Gastrocnemius medialis (tissue), 4 donors: ENCODE measurements around the gene FAM234A.

Experiments
- POLR2A ChIP-seq, 2 donors: fragments of 450-650 bp; IDR thresholded peaks; one replicate each; pipeline ENCODE4 v1.6.1; 2017; ENCODE audit warnings: antibody characterized with exemption in 2 of 2, mild to moderate bottlenecking in 2 of 2, moderate library complexity in 2 of 2
- TF ChIP-seq, protein P1 (sequence below), 5 experiments: fragments of 450-650 bp in 3 of 5; fragments of 200-600 bp in 2 of 5; sonication (generic) in 2 of 5; IDR thresholded peaks in 4 of 5; conservative IDR thresholded peaks in 1 of 5; 1 replicate in 4 of 5; 2 replicates in 1 of 5; pipeline ENCODE4 v1.5.1; 2016 to 2019; ENCODE audit warnings: antibody characterized with exemption in 5 of 5, mild to moderate bottlenecking in 3 of 5, moderate library complexity in 3 of 5

DNA sequence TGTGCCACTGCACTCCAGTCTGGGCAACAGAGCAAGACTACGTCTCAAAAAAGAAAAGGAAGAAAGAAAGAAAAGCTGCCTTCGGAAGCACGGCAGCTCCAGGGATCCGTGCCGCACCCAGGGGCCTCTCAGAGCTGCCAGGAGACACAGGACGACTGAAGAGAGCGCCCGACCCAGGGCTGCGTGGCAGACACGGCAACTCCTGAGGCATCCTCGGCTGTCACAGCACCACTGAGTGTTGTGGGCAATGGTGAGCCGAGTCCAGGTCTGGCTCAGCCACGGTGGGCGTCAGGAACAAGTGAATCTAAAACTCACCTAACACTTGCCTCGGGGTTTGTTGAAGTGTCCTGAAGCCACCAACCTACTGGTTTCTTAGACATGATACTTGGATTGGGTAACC lies 77.1 kb downstream of the FAM234A start:
- TF ChIP-seq POLR2A (IDR thresholded peaks at IDR 0.05): no peak
- TF ChIP-seq, protein P1, sequence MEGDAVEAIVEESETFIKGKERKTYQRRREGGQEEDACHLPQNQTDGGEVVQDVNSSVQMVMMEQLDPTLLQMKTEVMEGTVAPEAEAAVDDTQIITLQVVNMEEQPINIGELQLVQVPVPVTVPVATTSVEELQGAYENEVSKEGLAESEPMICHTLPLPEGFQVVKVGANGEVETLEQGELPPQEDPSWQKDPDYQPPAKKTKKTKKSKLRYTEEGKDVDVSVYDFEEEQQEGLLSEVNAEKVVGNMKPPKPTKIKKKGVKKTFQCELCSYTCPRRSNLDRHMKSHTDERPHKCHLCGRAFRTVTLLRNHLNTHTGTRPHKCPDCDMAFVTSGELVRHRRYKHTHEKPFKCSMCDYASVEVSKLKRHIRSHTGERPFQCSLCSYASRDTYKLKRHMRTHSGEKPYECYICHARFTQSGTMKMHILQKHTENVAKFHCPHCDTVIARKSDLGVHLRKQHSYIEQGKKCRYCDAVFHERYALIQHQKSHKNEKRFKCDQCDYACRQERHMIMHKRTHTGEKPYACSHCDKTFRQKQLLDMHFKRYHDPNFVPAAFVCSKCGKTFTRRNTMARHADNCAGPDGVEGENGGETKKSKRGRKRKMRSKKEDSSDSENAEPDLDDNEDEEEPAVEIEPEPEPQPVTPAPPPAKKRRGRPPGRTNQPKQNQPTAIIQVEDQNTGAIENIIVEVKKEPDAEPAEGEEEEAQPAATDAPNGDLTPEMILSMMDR (IDR thresholded peaks at IDR 0.05 in 4 of 5, conservative IDR thresholded peaks at IDR 0.05 in 1 of 5): no peak
